DMS114 treated with DMSO at 0.1 percent for 48 hours (cell line): ENCODE measurements around the gene PROM1.

Source experiments
- DNase-seq: peaks from one replicate; lab custom pipeline; 2025; ENCODE audit not compliant: unreplicated experiment; lab: John Stamatoyannopoulos, UW

Gene PROM1

GRCh38 chr4:15951781-15952180 is 132.0 kb downstream of the PROM1 start:
- DNase-seq, result no peak

GRCh38 chr4:15948826-15949225 is 135.0 kb downstream of the PROM1 start:
- DNase-seq, result no peak

GRCh38 chr4:15947684-15948083 is 136.1 kb downstream of the PROM1 start:
- DNase-seq, result no peak

DNA sequence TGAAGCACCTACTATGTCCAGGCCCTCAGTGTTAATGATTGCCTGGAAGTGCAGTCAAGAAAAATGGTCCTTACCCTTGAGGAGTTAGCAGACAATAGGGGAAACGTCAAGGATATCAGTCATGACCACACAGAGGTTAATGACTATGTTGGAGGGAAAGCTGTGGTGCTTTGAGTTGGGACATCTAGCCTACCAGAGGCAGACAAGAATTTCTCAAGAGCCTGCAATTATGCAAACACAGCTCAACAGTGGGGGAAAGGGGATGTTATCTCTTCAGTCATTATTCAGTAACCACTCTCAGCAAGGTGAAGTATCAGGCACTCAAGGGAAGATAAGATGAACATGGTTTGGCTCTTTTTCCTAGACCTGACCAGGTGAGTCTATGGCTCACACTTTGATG is 138.3 kb downstream of the PROM1 start:
- DNase-seq, result no peak

GRCh38 chr4:15944895-15945294 is 138.9 kb downstream of the PROM1 start:
- no peak for DNase-seq

- no peak for DNase-seq
These were observed 141.5 kb downstream of the PROM1 start for GRCh38 chr4:15942283-15942682.

GRCh38 chr4:15938640-15939039 is 145.2 kb downstream of the PROM1 start, which contains the start of gene FGFBP1:
FGFBP1 (minus strand) TSS chr4:15938740; CDS start chr4:15936632, 2,108 bp downstream.
- DNase-seq, result no peak

GRCh38 chr4:15938182-15938581 is 145.6 kb downstream of the PROM1 start:
- DNase-seq, result no peak

GRCh38 chr4:15936495-15936894 is 147.3 kb downstream of the PROM1 start:
- no peak for DNase-seq

GRCh38 chr4:15935504-15936402 is 148.1 kb downstream of the PROM1 start:
- no peak for DNase-seq

GRCh38 chr4:15934259-15934658 is 149.6 kb downstream of the PROM1 start:
- no peak for DNase-seq

DNA sequence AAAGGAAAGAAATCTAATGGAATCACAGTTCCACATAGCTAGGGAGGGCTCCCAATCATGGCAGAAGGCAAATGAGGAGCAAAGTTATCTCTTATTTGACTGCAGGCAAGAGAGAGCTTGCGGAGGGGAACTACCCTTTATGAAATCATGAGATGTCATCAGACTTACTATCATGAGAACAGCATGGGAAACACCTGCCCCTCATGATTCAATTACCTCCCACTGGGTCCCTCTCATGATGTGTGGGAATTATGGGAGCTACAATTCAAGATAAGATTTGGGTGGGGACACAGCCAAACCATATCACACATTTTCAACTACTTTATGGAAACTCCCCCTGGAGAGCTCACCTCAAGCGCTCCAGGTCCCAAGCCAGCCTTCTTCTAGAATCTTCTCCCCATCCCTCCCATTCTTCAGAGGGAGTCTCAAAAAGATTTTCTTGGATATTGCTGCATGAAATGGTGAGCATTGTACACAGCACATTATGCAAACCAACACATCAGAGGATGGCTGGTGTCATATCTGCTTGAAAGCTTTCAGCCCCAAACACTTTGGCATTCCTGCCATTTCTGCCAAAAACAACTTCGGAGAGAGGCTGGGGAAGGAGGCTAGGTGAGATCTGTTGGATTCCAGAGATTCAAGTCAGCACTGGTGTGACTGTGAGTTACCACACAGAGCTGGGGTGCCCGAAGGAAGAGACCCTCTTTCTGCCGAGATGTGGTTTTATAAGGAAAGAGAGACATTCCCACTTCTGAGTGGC is 152.2 kb downstream of the PROM1 start:
- no peak for DNase-seq

DNA sequence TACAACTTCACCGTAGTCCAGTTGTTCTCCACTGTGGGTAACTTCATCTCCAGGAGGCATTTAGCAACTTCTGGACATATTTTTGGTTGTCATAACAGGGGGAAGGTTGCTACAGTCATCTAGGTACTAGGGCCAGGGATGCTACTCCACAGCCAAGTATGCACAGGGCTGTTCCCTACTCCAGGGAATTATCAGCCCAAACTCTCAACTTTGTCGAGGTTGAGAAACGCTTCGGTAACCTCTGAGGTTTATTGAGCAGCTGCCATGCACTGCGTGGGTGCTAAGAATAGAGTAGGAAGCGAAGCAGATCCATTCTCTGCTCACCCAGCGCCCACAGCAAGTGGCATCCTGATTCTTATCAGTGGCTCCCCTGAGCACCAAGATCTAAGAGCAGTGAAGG is 153.5 kb downstream of the PROM1 start:
- no peak for DNase-seq

GRCh38 chr4:15929540-15929939 is 154.3 kb downstream of the PROM1 start:
- no peak for DNase-seq

GRCh38 chr4:15928883-15929282 is 154.9 kb downstream of the PROM1 start:
- DNase-seq, result no peak

- DNase-seq, result no peak
These were observed 157.3 kb downstream of the PROM1 start for GRCh38 chr4:15926486-15926885.

GRCh38 chr4:15925830-15926229 is 158.0 kb downstream of the PROM1 start:
- DNase-seq, result no peak

GRCh38 chr4:15921592-15921932 is 162.3 kb downstream of the PROM1 start:
- no peak for DNase-seq

GRCh38 chr4:15920723-15921591 is 162.9 kb downstream of the PROM1 start:
- DNase-seq, result no peak

- DNase-seq, result no peak
These were observed 165.2 kb downstream of the PROM1 start for GRCh38 chr4:15918484-15919129.
